Head of caudate nucleus (tissue), 42 donors: ENCODE results near the gene ARIH1.
"Not testable (repeated sequence)": the region's sequence is repeated elsewhere in the genome, so short reads cannot be mapped to it uniquely, and the experiment has no call there.

Experiments used
- DNase-seq, 42 donors: peaks; one replicate each; pipeline versions ENCODE4 v3.0.0 to v3.0.0-alpha.2; 2020 to 2021; ENCODE audit warnings: mixed read lengths in 7 of 42
- intact Hi-C: fragments of 100-400 bp; cut with DNase I; formaldehyde crosslinking; loops from one replicate; pipeline ENCODE4 v1.15.0; 2022

Gene ARIH1, protein sequence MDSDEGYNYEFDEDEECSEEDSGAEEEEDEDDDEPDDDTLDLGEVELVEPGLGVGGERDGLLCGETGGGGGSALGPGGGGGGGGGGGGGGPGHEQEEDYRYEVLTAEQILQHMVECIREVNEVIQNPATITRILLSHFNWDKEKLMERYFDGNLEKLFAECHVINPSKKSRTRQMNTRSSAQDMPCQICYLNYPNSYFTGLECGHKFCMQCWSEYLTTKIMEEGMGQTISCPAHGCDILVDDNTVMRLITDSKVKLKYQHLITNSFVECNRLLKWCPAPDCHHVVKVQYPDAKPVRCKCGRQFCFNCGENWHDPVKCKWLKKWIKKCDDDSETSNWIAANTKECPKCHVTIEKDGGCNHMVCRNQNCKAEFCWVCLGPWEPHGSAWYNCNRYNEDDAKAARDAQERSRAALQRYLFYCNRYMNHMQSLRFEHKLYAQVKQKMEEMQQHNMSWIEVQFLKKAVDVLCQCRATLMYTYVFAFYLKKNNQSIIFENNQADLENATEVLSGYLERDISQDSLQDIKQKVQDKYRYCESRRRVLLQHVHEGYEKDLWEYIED

DNA sequence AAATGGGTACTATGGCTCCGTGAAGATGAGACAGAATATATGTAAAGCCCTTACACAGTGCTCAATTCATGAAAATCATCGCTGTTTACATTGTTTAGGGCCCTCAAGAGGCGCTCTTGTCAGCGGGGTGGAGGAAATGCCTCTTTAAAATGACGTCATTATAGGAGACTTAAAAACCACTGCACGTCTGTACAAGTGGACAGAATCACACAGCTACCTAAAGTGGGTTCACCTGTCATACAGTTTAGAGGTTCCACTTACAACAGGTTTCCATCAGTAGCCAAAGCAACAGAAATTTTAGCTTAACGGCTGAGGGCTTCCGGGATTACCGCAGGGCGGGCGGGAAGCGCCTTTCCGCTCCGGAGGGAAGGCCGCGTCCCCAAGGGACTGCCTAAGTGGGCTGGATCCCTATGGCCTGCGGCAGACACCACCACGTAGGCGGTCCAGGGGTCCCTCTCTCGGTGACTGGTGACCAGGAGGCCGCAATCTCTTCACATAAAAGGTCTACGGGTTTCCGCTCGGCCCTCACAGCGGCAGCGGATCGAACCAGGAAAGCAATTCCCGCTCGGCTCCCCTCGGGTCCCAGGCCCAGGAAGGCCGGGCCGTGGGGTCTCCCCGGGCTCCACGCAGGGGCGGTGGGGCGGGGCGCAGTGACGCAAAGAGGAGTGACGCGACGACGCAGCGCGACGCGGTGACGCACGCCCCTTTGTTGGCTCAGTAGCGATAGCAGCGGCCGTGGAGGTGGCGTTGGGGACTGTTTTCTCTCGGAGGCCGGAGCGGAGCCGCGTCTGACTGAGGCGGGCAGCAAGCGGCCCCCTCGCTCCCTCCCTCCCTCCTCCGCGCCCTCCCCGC, at the start of gene ARIH1:
Gene ARIH1, plus strand, starts transcription at position 717 of the 852 bp plus-strand sequence. CDS start 310 bp downstream, outside the sequence.
- intact Hi-C loops = loop anchor here (10.0 kb wide), 1 partner anchor 311 kb away; the partner anchor contains the start of gene ADPGK
- peak; percentile 95 to 99 (median 99) for DNase-seq

GRCh38 chr15:72426753-72427152, 47.4 kb upstream of the ARIH1 start:
- intact Hi-C loops = no loop called here
- DNase-seq = no peak

GRCh38 chr15:72437650-72438316, 36.3 kb upstream of the ARIH1 start:
- intact Hi-C loops = no loop called here
- DNase-seq = no peak

DNA sequence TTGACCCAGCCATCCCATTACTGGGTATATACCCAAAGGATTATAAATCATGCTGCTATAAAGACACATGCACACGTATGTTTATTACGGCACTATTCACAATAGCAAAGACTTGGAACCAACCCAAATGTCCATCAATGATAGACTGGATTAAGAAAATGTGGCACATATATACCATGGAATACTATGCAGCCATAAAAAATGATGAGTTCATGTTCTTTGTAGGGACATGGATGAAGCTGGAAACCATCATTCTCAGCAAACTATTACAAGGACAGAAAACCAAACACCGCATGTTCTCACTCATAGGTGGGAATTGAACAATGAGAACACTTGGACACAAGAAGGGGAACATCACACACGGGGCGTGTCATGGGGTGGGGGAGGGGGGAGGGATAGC, 31.3 kb upstream of the ARIH1 start:
- DNase-seq, intact Hi-C loops: not testable (repeated sequence)

GRCh38 chr15:72445426-72445825, 28.7 kb upstream of the ARIH1 start:
- DNase-seq = no peak
- intact Hi-C loops = no loop called here

DNA sequence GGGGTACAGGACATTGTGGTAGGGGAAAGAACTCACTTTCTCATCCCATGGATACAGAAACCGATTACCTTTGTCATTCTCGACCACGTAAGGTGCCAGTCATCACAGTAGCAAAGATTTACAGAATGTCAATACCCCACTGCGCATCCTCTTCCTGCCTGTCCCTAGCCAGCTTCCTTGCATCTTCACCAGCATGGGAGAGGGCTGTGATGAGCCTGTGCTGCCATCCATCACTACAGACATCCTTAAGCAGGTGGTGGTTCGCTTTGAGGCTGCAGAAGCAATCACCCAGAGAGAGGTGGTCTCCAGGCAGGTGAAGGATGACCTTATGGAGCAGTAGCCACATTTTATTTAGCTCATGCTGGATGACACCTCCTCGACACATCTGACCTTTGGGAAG, 23.3 kb upstream of the ARIH1 start:
- no peak for DNase-seq
- intact Hi-C loops = no loop called here

GRCh38 chr15:72451224-72451623, 22.9 kb upstream of the ARIH1 start:
- no peak for DNase-seq
- intact Hi-C loops = no loop called here

- DNase-seq = no peak
- intact Hi-C loops = no loop called here
These were observed 17.4 kb upstream of the ARIH1 start for GRCh38 chr15:72456684-72457083.

DNA sequence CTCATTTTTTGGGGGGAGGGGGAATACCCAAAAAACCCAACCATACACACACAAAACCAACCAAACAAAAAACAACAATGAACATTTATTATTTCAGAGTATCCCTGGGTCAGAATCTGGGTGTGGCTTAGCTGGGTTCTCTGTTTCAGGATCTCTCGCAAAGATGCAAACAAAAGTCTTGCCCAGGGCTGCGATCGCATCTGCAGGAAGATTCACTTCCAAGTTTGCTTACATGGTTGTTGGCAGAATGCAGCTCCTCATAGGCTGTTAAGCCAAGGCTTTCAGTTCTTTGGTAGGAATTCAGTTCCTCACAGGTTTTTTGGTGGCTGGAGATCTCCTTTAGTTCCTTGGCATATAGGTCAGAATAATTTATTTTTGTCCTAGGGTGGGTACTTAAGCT, 13.7 kb upstream of the ARIH1 start:
- intact Hi-C loops = no loop called here
- DNase-seq = no peak

DNA sequence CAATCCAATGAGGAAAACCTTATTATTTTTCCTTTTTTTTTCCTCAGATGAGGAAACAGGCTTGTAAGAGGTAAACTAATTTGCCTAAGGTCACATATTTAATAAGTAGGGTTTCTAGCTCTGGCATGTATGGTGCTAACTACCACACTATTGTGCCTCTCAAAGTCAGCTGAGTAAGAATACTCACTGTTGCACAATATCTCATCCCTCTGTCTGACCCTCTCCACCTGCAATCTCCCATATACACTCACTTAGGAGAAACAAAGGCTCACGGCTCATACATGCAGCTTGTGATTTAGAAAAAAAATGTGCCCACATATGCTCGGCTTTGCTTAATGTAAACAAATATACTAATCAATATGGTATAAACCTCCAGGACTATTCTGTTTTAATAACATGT, 10.4 kb upstream of the ARIH1 start:
- no peak for DNase-seq
- intact Hi-C loops = no loop called here

DNA sequence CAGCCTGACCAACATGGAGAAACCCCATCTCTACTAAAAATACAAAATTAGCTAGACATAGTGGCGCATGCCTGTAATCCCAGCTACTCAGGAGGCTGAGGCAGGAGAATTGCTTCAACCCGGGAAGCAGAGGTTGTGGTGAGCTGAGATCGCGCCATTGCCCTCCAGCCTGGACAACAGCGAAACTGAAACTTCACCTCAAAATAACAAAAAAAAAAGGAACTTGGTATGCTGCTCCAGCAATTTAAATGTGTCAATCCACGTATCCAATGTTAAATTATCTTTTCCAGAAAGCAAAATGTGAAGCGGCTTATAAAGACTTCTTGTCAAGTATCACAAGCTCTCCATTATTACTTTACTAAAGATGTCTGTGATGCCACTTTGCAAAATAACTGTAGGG, 9.9 kb upstream of the ARIH1 start:
- intact Hi-C loops = no loop called here
- DNase-seq = no peak

GRCh38 chr15:72468103-72468502, 6.0 kb upstream of the ARIH1 start:
- intact Hi-C loops = no loop called here
- no peak for DNase-seq

GRCh38 chr15:72472992-72473610, 1.0 kb upstream of the ARIH1 start:
- intact Hi-C loops = loop anchor here (10.0 kb wide), 1 partner anchor 312 kb away; the partner anchor contains the start of gene ADPGK
- DNase-seq = peak in 1 of 42 donors; percentile 6

GRCh38 chr15:72474466-72474911, 359 bp downstream of the ARIH1 start:
- peak in 14 of 42 donors; percentile 13 to 64 (median 30) for DNase-seq
- intact Hi-C loops = loop anchor here (10.0 kb wide), 1 partner anchor 310 kb away; the partner anchor contains the start of gene ADPGK

GRCh38 chr15:72474912-72475628, 940 bp downstream of the ARIH1 start:
- intact Hi-C loops = loop anchor here (10.0 kb wide), 1 partner anchor 310 kb away; the partner anchor contains the start of gene ADPGK
- DNase-seq = peak; percentile 23 to 86 (median 74)

- intact Hi-C loops = loop anchor here (10.0 kb wide), 1 partner anchor 309 kb away; the partner anchor contains the start of gene ADPGK
- DNase-seq = no peak
These were observed 1.5 kb downstream of the ARIH1 start for GRCh38 chr15:72475674-72476073.

DNA sequence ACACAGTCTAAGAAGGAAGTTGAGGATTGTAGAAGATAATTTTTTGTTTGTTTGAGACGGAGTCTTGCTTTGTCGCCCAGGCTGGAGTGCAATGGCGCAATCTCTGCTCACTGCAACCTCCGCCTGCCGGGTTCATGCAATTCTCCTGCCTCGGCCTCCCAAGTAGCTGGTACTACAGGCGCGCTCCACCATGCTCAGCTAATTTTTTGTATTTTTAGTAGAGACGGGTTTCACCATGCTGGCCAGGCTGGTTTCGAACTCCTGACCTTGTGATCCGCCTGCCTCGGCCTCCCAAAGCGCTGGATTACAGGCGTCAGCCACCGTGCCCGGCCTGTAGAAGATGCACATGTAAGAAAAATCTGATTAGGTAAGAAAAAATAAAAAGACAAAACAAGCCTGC, 2.2 kb downstream of the ARIH1 start:
- DNase-seq = not testable (repeated sequence)
- intact Hi-C loops = loop anchor here (10.0 kb wide), 1 partner anchor 308 kb away; the partner anchor contains the start of gene ADPGK
